Loucy (cell line): Measurements from ENCODE around the gene KCNMB2.

Source experiments
- H2AFZ ChIP-seq: fragments of 200-600 bp; sonication (generic); 2 replicates; pipeline ENCODE4 v1.6.0; 2016; ENCODE audit warnings: antibody characterized with exemption, mild to moderate bottlenecking, low read length, moderate library complexity
- H3F3A ChIP-seq: fragments of 200-600 bp; 2 replicates; pipeline ENCODE4 v1.6.0; 2016; ENCODE audit warnings: antibody characterized with exemption, low read depth, mild to moderate bottlenecking
- H3K27me3 ChIP-seq: fragments of 200-600 bp; sonication (generic); 2 replicates; pipeline ENCODE4 v1.6.1; 2014; ENCODE audit warnings: low read length, mild to moderate bottlenecking; ENCODE audit not compliant: insufficient read depth, poor library complexity, severe bottlenecking
- H3K36me3 ChIP-seq: fragments of 200-600 bp; sonication (generic); 2 replicates; pipeline ENCODE4 v1.6.1; 2016; ENCODE audit warnings: low read length; ENCODE audit not compliant: insufficient read depth
- H3K4me1 ChIP-seq: fragments of 200-600 bp; sonication (generic); 2 replicates; pipeline ENCODE4 v1.5.1; 2014; ENCODE audit warnings: low read length, mild to moderate bottlenecking; ENCODE audit not compliant: insufficient read depth, poor library complexity, severe bottlenecking
- H3K4me2 ChIP-seq: fragments of 200-600 bp; sonication (generic); 2 replicates; pipeline ENCODE4 v1.6.0; 2014; ENCODE audit warnings: antibody characterized with exemption, low read length, low read depth, mild to moderate bottlenecking; ENCODE audit not compliant: poor library complexity, severe bottlenecking
- H3K4me3 ChIP-seq: fragments of 200-600 bp; sonication (generic); 2 replicates; pipeline ENCODE4 v1.5.1; 2014; ENCODE audit warnings: low read length, mild to moderate bottlenecking, mixed read lengths; ENCODE audit not compliant: poor library complexity, severe bottlenecking
- H3K79me2 ChIP-seq: fragments of 200-600 bp; sonication (generic); 2 replicates; pipeline ENCODE4 v1.6.1; 2014; ENCODE audit warnings: low read length; ENCODE audit not compliant: insufficient read depth
- H3K9ac ChIP-seq: fragments of 200-600 bp; sonication (generic); 2 replicates; pipeline ENCODE4 v1.6.0; 2014; ENCODE audit warnings: mild to moderate bottlenecking, low read depth, low read length, moderate library complexity; ENCODE audit not compliant: poor library complexity, severe bottlenecking
- H3K9me2 ChIP-seq: fragments of 200-600 bp; sonication (generic); replicated peaks from 2 replicates; pipeline ENCODE4 v1.6.1; 2016; ENCODE audit warnings: low read depth, low read length, mixed read lengths
- H3K9me3 ChIP-seq: fragments of 200-600 bp; sonication (generic); 2 replicates; pipeline ENCODE4 v1.6.1; 2014; ENCODE audit warnings: mild to moderate bottlenecking, antibody characterized with exemption, low read length, low read depth; ENCODE audit not compliant: insufficient read depth
- H4K20me1 ChIP-seq: fragments of 200-600 bp; sonication (generic); 2 replicates; pipeline ENCODE4 v1.6.0; 2014; ENCODE audit warnings: antibody characterized with exemption, low read length, mild to moderate bottlenecking; ENCODE audit not compliant: insufficient read depth, poor library complexity, severe bottlenecking
- CTCF ChIP-seq: fragments of 200-600 bp; sonication (generic); conservative IDR thresholded peaks from 2 replicates; pipeline ENCODE4 v1.5.1; 2014; ENCODE audit warnings: mild to moderate bottlenecking, antibody characterized with exemption, low read length
- EZH2phosphoT487 ChIP-seq: fragments of 200-600 bp; IDR thresholded peaks from 2 replicates; pipeline ENCODE4 v1.6.1; 2018; ENCODE audit warnings: antibody characterized with exemption, mild to moderate bottlenecking, moderate library complexity, borderline replicate concordance

The KCNMB2 gene

GRCh38 chr3:178634975-178635374 is 98.7 kb downstream of the KCNMB2 start:
- H3K4me1 ChIP-seq, result no peaks in the 10 kb centered on the region
- no peaks in the 10 kb centered on the region for H3K27me3 ChIP-seq
- TF ChIP-seq CTCF, result no peak
- H3K4me2 ChIP-seq, result no peak overlapping the region
- H3K79me2 ChIP-seq, result no peaks in the 10 kb centered on the region
- no peaks in the 10 kb centered on the region for H4K20me1 ChIP-seq
- no peaks in the 10 kb centered on the region for H3K36me3 ChIP-seq
- no peak overlapping the region for H3K4me3 ChIP-seq
- no peaks in the 10 kb centered on the region for H3K9me3 ChIP-seq
- no peak overlapping the region for H3K9ac ChIP-seq
- H3K9me2 ChIP-seq, result no peaks in the 10 kb centered on the region
- H3F3A ChIP-seq, result no peaks in the 10 kb centered on the region
- H2AFZ ChIP-seq, result no peak overlapping the region

GRCh38 chr3:178637802-178638201 is 101.6 kb downstream of the KCNMB2 start:
- no peaks in the 10 kb centered on the region for H3K27me3 ChIP-seq
- H3K4me1 ChIP-seq, result no peaks in the 10 kb centered on the region
- TF ChIP-seq EZH2phosphoT487, result no peak
- H3K9me3 ChIP-seq, result no peaks in the 10 kb centered on the region
- H3K9ac ChIP-seq, result no peak overlapping the region
- H4K20me1 ChIP-seq, result no peaks in the 10 kb centered on the region
- no peaks in the 10 kb centered on the region for H3F3A ChIP-seq
- no peak overlapping the region for H3K4me2 ChIP-seq
- H3K9me2 ChIP-seq, result no peaks in the 10 kb centered on the region
- no peaks in the 10 kb centered on the region for H3K36me3 ChIP-seq
- no peaks in the 10 kb centered on the region for H3K79me2 ChIP-seq
- no peak overlapping the region for H2AFZ ChIP-seq
- H3K4me3 ChIP-seq, result no peak overlapping the region

- H3K9ac ChIP-seq, result no peak overlapping the region
- TF ChIP-seq EZH2phosphoT487, result no peak
- TF ChIP-seq CTCF, result no peak
- no peaks in the 10 kb centered on the region for H4K20me1 ChIP-seq
- no peaks in the 10 kb centered on the region for H3K27me3 ChIP-seq
- no peaks in the 10 kb centered on the region for H3K4me1 ChIP-seq
- H3F3A ChIP-seq, result no peaks in the 10 kb centered on the region
- H2AFZ ChIP-seq, result no peak overlapping the region
- no peaks in the 10 kb centered on the region for H3K36me3 ChIP-seq
- H3K4me3 ChIP-seq, result no peak overlapping the region
- H3K4me2 ChIP-seq, result no peak overlapping the region
- no peaks in the 10 kb centered on the region for H3K79me2 ChIP-seq
- H3K9me3 ChIP-seq, result no peaks in the 10 kb centered on the region
- H3K9me2 ChIP-seq, result no peaks in the 10 kb centered on the region
Measured at GRCh38 chr3:178645503-178645902, 109.3 kb downstream of the KCNMB2 start.

GRCh38 chr3:178646186-178646862 is 110.1 kb downstream of the KCNMB2 start:
- no peak overlapping the region for H3K4me3 ChIP-seq
- no peaks in the 10 kb centered on the region for H3K9me2 ChIP-seq
- no peaks in the 10 kb centered on the region for H3K36me3 ChIP-seq
- H4K20me1 ChIP-seq, result no peaks in the 10 kb centered on the region
- H3F3A ChIP-seq, result no peaks in the 10 kb centered on the region
- H3K4me2 ChIP-seq, result no peak overlapping the region
- H2AFZ ChIP-seq, result no peak overlapping the region
- no peaks in the 10 kb centered on the region for H3K4me1 ChIP-seq
- H3K9ac ChIP-seq, result no peak overlapping the region
- TF ChIP-seq EZH2phosphoT487 (no peak), CTCF (no peak)
- H3K9me3 ChIP-seq, result no peaks in the 10 kb centered on the region
- H3K27me3 ChIP-seq, result no peaks in the 10 kb centered on the region
- H3K79me2 ChIP-seq, result no peaks in the 10 kb centered on the region
